ENCODE measurements around the gene FKBP11.
A peak's percentile ranks its signal among the peaks of the same experiment; 100 is the strongest.
"Not testable (repeated sequence)": the region's sequence is repeated elsewhere in the genome, so short reads cannot be mapped to it uniquely, and the experiment has no call there.

The FKBP11 gene

DNA sequence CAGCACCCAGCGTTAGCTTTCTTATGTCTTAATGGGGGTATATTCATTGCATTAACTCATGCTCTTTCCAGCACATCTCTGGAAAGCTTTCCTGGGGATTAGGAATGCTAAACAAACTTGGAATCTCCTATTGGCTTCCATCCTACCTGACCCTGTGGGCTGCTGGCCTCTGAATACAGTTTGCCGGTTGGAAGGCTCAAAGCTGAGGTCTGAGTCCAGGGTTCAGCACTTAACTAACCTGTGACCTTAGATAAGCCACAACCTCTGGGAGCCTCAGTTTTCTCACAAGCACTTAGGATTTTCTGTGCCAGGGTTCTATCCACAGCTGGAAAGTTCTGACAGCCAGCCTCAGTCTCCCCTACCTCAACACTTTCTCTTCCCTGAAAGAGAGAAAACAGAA is 46.7 kb downstream of the FKBP11 start:
- Mint-ChIP-seq H3K27me3 (ENCODE audit: low read depth, poor library complexity) (peaks cover 12% of the 10 kb centered on the region), H3K9me3 (no peaks in the 10 kb centered on the region), H3K4me3 (no peak overlapping the region), H3K36me3 (ENCODE audit: low read depth) (no peaks in the 10 kb centered on the region), H3K4me1 (peaks cover 60% of the 10 kb centered on the region), H3K27ac (no peak overlapping the region)
- DNase-seq, result no peak
- TF ChIP-seq, protein P1, sequence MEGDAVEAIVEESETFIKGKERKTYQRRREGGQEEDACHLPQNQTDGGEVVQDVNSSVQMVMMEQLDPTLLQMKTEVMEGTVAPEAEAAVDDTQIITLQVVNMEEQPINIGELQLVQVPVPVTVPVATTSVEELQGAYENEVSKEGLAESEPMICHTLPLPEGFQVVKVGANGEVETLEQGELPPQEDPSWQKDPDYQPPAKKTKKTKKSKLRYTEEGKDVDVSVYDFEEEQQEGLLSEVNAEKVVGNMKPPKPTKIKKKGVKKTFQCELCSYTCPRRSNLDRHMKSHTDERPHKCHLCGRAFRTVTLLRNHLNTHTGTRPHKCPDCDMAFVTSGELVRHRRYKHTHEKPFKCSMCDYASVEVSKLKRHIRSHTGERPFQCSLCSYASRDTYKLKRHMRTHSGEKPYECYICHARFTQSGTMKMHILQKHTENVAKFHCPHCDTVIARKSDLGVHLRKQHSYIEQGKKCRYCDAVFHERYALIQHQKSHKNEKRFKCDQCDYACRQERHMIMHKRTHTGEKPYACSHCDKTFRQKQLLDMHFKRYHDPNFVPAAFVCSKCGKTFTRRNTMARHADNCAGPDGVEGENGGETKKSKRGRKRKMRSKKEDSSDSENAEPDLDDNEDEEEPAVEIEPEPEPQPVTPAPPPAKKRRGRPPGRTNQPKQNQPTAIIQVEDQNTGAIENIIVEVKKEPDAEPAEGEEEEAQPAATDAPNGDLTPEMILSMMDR (IDR thresholded peaks at IDR 0.05), result no peak

DNA sequence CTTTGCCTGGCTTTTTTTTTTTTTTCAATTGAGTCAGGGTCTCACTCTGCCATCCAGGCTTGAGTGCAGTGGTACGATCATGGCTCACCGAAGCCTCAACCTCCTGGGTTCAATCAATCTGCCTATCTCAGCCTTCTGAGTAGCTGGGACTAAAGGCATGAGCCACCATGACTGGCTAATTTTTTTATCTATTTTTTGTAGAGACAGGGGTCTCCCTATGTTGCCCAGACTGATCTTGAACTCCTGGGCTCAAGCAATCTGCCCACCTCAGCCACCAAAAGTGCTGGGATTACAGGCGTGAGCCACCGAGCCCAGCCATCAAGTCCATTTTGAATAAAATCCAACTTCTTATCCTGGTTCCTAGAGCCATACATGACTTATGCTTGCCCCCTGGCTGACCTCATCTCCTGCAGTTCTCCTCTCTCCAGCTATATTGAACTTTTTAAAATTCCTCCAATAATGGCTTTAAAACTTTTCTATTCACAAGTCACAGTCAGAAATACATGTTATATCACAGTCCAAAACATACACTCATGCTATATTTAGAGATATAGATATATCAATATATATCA is 49.3 kb downstream of the FKBP11 start:
- peaks cover 12% of the 10 kb centered on the region for H3K27me3 Mint-ChIP-seq (ENCODE audit: low read depth, poor library complexity)
- H3K36me3 Mint-ChIP-seq (ENCODE audit: low read depth), result no peaks in the 10 kb centered on the region
- H3K27ac Mint-ChIP-seq, result no peak overlapping the region
- H3K4me1 Mint-ChIP-seq, result peaks cover 47% of the 10 kb centered on the region
- TF ChIP-seq, protein P1 (IDR thresholded peaks at IDR 0.05), result no peak
- no peak for DNase-seq
- no peak overlapping the region for H3K4me3 Mint-ChIP-seq
- H3K9me3 Mint-ChIP-seq, result no peaks in the 10 kb centered on the region

DNA sequence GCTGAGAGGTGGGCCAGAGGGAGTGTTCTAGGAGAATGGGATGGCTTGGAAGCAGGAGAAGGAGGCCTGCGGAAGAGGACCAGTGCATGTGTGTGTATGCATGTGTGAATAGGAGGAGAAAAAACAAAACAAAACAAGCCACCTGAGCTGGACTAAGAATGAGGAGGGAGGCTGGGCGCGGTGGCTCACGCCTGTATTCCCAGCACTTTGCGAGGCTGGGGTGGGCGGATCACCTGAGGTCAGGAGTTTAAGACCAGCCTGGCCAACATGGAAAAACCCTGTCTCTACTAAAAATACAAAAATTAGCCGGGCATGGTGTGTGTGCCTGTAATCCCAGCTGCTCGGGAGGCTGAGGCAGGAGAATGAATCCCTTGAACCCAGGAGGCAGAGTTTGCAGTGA is 51.8 kb downstream of the FKBP11 start:
- peak overlapping the region; percentile 86 for H3K27ac Mint-ChIP-seq
- DNase-seq; H3K9me3 Mint-ChIP-seq; H3K4me3 Mint-ChIP-seq; H3K27me3 Mint-ChIP-seq (ENCODE audit: low read depth, poor library complexity); H3K36me3 Mint-ChIP-seq (ENCODE audit: low read depth): not testable (repeated sequence)
- H3K4me1 Mint-ChIP-seq, result peaks cover 33% of the 10 kb centered on the region

DNA sequence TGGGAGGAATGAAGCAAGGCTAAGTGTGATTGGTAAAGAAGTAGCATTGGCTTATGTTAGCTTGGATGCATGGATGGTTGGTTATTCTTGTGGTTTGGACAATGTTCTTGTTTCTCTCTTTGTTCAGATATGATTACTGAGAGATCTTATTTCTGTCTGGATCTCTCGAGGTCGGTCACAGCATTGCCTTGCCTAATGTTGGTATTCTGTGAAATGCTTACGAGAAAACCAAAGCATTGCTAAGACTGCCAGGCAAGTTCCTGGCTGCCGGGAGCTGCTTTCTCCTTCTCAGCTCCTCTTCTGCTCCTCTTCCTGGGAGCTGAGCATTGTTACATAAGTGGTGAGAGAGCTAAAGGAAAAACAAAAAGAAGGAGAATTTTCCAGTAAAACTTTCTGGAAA is 52.2 kb downstream of the FKBP11 start:
- Mint-ChIP-seq H3K4me1 (peaks cover 33% of the 10 kb centered on the region), H3K9me3 (no peaks in the 10 kb centered on the region), H3K4me3 (no peak overlapping the region), H3K36me3 (ENCODE audit: low read depth) (no peaks in the 10 kb centered on the region), H3K27me3 (ENCODE audit: low read depth, poor library complexity) (peaks cover 6% of the 10 kb centered on the region), H3K27ac (peak overlapping the region; percentile 86)
- no peak for DNase-seq
- TF ChIP-seq, protein P1 (IDR thresholded peaks at IDR 0.05), result no peak

Measured in nephron progenitor cell (in vitro differentiated cells).